PC-3 (cell line): Measurements from ENCODE around the gene POLR2B. TPM values are rescaled to one million over a fixed set of nuclear protein-coding genes. Genes with fewer than 3 reads are reported as not detected.

Source experiments
- ATAC-seq: fragments of 200-7000 bp; cut with Tn5 transposase; 2 replicates; pipeline ENCODE4 v1.9.1; 2020; ENCODE audit warnings: mild to moderate bottlenecking, moderate library complexity
- BruUV-seq: library from RNA; stranded (reverse); fragments of 400-500 nt; replicated peaks from 2 replicates; lab custom pipeline; 2021; lab: Mats Ljungman, UMichigan
- CTCF ChIA-PET: fragments of 300-600 bp; sonication (Branson Sonifier 250); formaldehyde crosslinking; loops from one replicate; lab custom pipeline; 2022; ENCODE audit warnings: antibody characterized with exemption; lab: Charles Lee
- POLR2A ChIA-PET: fragments of 300-600 bp; sonication (Branson Sonifier 250); formaldehyde crosslinking; loops from one replicate; lab custom pipeline; 2022; ENCODE audit warnings: antibody characterized with exemption; ENCODE audit not compliant: unreplicated experiment; lab: Charles Lee
- DNase-seq: peaks from one replicate; pipeline ENCODE4 v3.0.0-alpha.2; 2015
- H2AFZ ChIP-seq: fragments of 300-600 bp; sonication (generic); 2 replicates; pipeline ENCODE4 v1.6.0; 2016; ENCODE audit warnings: antibody characterized with exemption, low read length
- H3F3A ChIP-seq: fragments of 300-600 bp; sonication (generic); one replicate; pipeline ENCODE4 v1.6.0; 2017; ENCODE audit warnings: antibody characterized with exemption, low read length, control low read depth, mild to moderate bottlenecking; ENCODE audit not compliant: unreplicated experiment
- H3K27ac ChIP-seq: fragments of 300-600 bp; sonication (generic); 2 replicates; pipeline ENCODE4 v1.5.1; 2016; ENCODE audit warnings: mild to moderate bottlenecking, low read length
- H3K27me3 ChIP-seq: fragments of 300-600 bp; sonication (generic); 2 replicates; pipeline ENCODE4 v1.6.1; 2016; ENCODE audit warnings: low read length, mixed read lengths
- H3K36me3 ChIP-seq: fragments of 300-600 bp; sonication (generic); 2 replicates; pipeline ENCODE4 v1.6.1; 2016; ENCODE audit warnings: low read depth, mixed run types, low read length, mixed read lengths
- H3K4me1 ChIP-seq: fragments of 300-600 bp; sonication (generic); 2 replicates; pipeline ENCODE4 v1.5.1; 2016; ENCODE audit warnings: low read length; ENCODE audit not compliant: insufficient read depth
- H3K4me2 ChIP-seq: fragments of 300-600 bp; sonication (generic); 2 replicates; pipeline ENCODE4 v1.6.0; 2016; ENCODE audit warnings: low read length
- H3K4me3 ChIP-seq: fragments of 300-600 bp; sonication (generic); 2 replicates; pipeline ENCODE4 v1.5.1; 2016; ENCODE audit warnings: mild to moderate bottlenecking, low read length, mixed read lengths
- H3K79me2 ChIP-seq: fragments of 300-600 bp; sonication (generic); 2 replicates; pipeline ENCODE4 v1.6.1; 2017; ENCODE audit warnings: low read length, mixed read lengths
- H3K9ac ChIP-seq: fragments of 300-600 bp; sonication (generic); 2 replicates; pipeline ENCODE4 v1.6.0; 2016; ENCODE audit warnings: mild to moderate bottlenecking, low read length
- H3K9me2 ChIP-seq: fragments of 300-600 bp; sonication (generic); replicated peaks from 2 replicates; pipeline ENCODE4 v1.6.1; 2016; ENCODE audit warnings: mixed run types, low read length, mixed read lengths
- H3K9me3 ChIP-seq: fragments of 300-600 bp; sonication (generic); 2 replicates; pipeline ENCODE4 v1.6.1; 2016; ENCODE audit warnings: low read length, mixed read lengths
- H4K20me1 ChIP-seq: fragments of 300-600 bp; sonication (generic); 2 replicates; pipeline ENCODE4 v1.6.1; 2016; ENCODE audit warnings: low read length, mixed read lengths
- EZH2 ChIP-seq: fragments of 300-600 bp; sonication (generic); IDR thresholded peaks from one replicate; pipeline ENCODE4 v1.6.1; 2017; ENCODE audit warnings: antibody characterized with exemption, mild to moderate bottlenecking, low read length; ENCODE audit not compliant: unreplicated experiment
- EZH2phosphoT487 ChIP-seq: fragments of 300-600 bp; sonication (generic); IDR thresholded peaks from 2 replicates; pipeline ENCODE4 v1.6.1; 2018; ENCODE audit warnings: mild to moderate bottlenecking, antibody characterized with exemption, low read length, borderline replicate concordance
- intact Hi-C: fragments of 100-400 bp; cut with micrococcal nuclease; formaldehyde crosslinking; loops from 2 replicates; pipeline ENCODE4 v1.9.0; 2023
- total RNA-seq: library from RNA; depleted of rRNA; stranded (reverse); fragments of >200 nt; gene quantifications from 2 replicates; pipeline ENCODE4 v1.2.3, GENCODE V29; 2014
- TF ChIP-seq, protein P1 (sequence below): fragments of 300-600 bp; sonication (generic); conservative IDR thresholded peaks from 2 replicates; pipeline ENCODE4 v1.5.1; 2017; ENCODE audit warnings: antibody characterized with exemption, low read depth, mild to moderate bottlenecking, low read length

POLR2B gene
- total RNA-seq, 1 experiment from 2014 or later, result 190 TPM

DNA sequence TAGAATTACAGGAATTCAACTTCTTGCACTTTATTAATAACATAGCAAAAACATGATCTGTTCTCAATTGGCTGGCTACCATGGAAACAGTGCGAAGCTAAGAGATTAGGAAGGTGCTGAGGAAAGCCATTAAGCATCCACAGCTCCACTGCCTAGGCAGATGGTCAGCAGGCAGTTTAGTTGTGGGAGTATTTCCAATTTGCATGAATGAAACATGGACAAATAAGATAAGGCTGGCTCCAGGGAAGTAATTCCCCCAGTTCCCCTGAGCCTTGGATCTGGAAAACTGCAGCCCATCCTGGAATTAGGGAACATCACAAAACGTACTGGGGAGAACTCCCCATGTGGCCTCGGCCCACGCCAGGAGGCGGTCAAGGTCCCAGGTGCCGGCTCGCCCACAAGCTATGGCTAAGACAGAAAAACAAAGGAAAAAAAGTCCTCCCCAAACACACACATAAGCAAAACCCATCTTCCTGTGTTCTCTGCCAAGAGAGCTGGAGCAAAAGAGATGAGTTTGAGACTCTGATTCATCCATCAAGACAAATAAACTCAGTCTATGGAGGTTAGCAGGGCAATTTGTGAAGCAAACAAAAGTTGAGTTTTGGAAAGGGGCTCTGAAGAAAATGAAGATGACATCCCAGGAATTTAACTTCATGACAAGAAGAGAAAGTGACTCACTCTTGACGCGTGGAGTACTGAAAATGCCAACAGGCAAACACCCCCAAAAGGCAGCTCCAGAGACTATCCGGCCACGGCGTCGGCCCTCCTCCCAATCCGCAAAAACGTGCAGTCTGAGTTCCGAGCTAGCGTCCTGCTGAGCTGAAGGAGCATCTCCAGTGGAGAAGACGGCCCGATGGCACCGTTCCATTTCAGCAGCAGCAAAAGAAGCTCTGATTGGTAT lies 86.4 kb downstream of the POLR2B start:
- H2AFZ ChIP-seq, result peak overlapping the region; percentile 27
- peak overlapping the region; percentile 37 for H3K27ac ChIP-seq
- ChIA-PET POLR2A (interaction anchor here (0.7 kb wide), 1 partner anchor 29 kb away, joined by 3 read pairs; no protein-coding TSS in a partner anchor), CTCF (no interaction called here)
- H3K36me3 ChIP-seq, result no peaks in the 10 kb centered on the region
- DNase-seq, result peak; percentile 78
- ATAC-seq, result peak; percentile 83
- intact Hi-C loops, result loop anchor here (2.0 to 10.0 kb wide), 2 partner anchors 42 to 90 kb away; no protein-coding TSS in a partner anchor
- peaks cover 25% of the 10 kb centered on the region for H3K4me1 ChIP-seq
- peak overlapping the region; percentile 18; the same call in 1 of the 2 replicates for H3K4me3 ChIP-seq
- H3K79me2 ChIP-seq, result no peaks in the 10 kb centered on the region
- no peaks in the 10 kb centered on the region for H3F3A ChIP-seq
- BruUV-seq, result no TSS peak
- no peaks in the 10 kb centered on the region for H3K9me3 ChIP-seq
- H3K9me2 ChIP-seq, result no peaks in the 10 kb centered on the region
- H3K4me2 ChIP-seq, result peak overlapping the region; percentile 61
- no peaks in the 10 kb centered on the region for H4K20me1 ChIP-seq
- no peak for TF ChIP-seq EZH2
- TF ChIP-seq EZH2phosphoT487, result no peak
- TF ChIP-seq, protein P1, sequence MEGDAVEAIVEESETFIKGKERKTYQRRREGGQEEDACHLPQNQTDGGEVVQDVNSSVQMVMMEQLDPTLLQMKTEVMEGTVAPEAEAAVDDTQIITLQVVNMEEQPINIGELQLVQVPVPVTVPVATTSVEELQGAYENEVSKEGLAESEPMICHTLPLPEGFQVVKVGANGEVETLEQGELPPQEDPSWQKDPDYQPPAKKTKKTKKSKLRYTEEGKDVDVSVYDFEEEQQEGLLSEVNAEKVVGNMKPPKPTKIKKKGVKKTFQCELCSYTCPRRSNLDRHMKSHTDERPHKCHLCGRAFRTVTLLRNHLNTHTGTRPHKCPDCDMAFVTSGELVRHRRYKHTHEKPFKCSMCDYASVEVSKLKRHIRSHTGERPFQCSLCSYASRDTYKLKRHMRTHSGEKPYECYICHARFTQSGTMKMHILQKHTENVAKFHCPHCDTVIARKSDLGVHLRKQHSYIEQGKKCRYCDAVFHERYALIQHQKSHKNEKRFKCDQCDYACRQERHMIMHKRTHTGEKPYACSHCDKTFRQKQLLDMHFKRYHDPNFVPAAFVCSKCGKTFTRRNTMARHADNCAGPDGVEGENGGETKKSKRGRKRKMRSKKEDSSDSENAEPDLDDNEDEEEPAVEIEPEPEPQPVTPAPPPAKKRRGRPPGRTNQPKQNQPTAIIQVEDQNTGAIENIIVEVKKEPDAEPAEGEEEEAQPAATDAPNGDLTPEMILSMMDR, result no peak
- no peak overlapping the region for H3K9ac ChIP-seq
- H3K27me3 ChIP-seq, result no peaks in the 10 kb centered on the region

DNA sequence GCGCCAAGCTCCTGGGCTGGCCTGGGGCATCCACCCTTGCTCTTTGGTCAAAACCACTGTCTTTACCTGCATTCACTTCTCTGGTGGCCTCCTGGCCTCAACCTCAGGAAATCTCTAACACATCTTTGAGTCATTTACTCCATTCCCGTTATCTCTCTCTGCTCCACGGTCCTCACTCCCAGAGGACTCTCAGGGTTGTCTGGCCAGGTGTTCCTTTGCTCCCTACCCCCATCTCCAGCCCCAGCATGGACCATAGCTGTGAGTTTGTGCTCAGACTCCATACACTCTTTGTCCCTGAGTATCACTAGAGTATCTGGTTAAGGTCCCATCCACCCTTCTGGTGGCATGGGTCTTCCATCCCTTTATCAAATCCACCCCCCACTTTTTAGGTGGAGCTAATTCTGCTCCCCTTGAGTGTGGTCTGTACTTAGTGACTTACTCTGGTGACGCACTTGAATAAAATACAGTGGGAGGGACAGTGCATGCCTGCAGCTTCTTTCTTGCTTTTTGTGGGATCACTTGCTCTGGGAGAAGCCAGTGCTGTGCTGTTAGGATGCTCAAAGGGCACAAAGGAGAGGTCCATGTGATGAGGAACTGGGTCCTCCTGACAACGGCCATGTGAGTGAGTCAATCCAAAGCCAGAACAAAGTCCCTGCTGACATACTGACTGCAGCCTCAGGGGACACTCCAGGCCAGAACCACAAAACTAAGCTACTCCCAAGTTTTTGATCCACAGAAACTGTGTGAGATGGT lies 87.2 kb downstream of the POLR2B start:
- ATAC-seq, result no peak; the same call in 1 of the 2 replicates
- Histone ChIP-seq H4K20me1 (no peaks in the 10 kb centered on the region), H3K79me2 (no peaks in the 10 kb centered on the region), H3K27ac (peak overlapping the region; percentile 17; the same call in 1 of the 2 replicates), H3K27me3 (no peaks in the 10 kb centered on the region), H3K9me2 (no peaks in the 10 kb centered on the region), H3K36me3 (no peaks in the 10 kb centered on the region), H3K4me2 (0 out of 2 replicates have a peak overlapping the region, but pooled peaks have one; percentile 61), H3K4me3 (no peak overlapping the region), H3F3A (no peaks in the 10 kb centered on the region), H3K4me1 (peaks cover 30% of the 10 kb centered on the region), H3K9ac (no peak overlapping the region), H2AFZ (no peak overlapping the region), H3K9me3 (no peaks in the 10 kb centered on the region)
- TF ChIP-seq EZH2 (no peak), EZH2phosphoT487 (no peak)
- TF ChIP-seq, protein P1, result no peak
- DNase-seq, result no peak
- POLR2A ChIA-PET, result interaction anchor here (0.7 kb wide), 1 partner anchor 29 kb away, joined by 3 read pairs; no protein-coding TSS in a partner anchor
- BruUV-seq, result no TSS peak
- intact Hi-C loops, result loop anchor here (2.0 to 10.0 kb wide), 2 partner anchors 43 to 89 kb away; no protein-coding TSS in a partner anchor
- CTCF ChIA-PET, result no interaction called here
